ENCODE results near the gene GRM8.
"Not testable (repeated sequence)": the region's sequence is repeated elsewhere in the genome, so short reads cannot be mapped to it uniquely, and the experiment has no call there.

The GRM8 gene

GRCh38 chr7:126907657-126908056 is 345.1 kb downstream of the GRM8 start:
- DNase-seq: not testable (repeated sequence)

GRCh38 chr7:126905255-126905654 is 347.5 kb downstream of the GRM8 start:
- not testable (repeated sequence) for DNase-seq

- DNase-seq: not testable (repeated sequence)
Observed at GRCh38 chr7:126901041-126901765, 351.5 kb downstream of the GRM8 start.

GRCh38 chr7:126887980-126888379 is 364.8 kb downstream of the GRM8 start:
- DNase-seq: not testable (repeated sequence)

- not testable (repeated sequence) for DNase-seq
Observed at GRCh38 chr7:126887560-126887959, 365.2 kb downstream of the GRM8 start.

GRCh38 chr7:126882730-126883129 is 370.0 kb downstream of the GRM8 start:
- not testable (repeated sequence) for DNase-seq

GRCh38 chr7:126881908-126882307 is 370.8 kb downstream of the GRM8 start:
- not testable (repeated sequence) for DNase-seq

GRCh38 chr7:126881315-126881714 is 371.4 kb downstream of the GRM8 start:
- no peak for DNase-seq

- DNase-seq: not testable (repeated sequence)
Observed at GRCh38 chr7:126876536-126876935, 376.2 kb downstream of the GRM8 start.

GRCh38 chr7:126856691-126857291 is 395.9 kb downstream of the GRM8 start:
- DNase-seq: no peak

GRCh38 chr7:126845331-126845730 is 407.4 kb downstream of the GRM8 start:
- DNase-seq: no peak

GRCh38 chr7:126843883-126844282 is 408.9 kb downstream of the GRM8 start:
- no peak for DNase-seq

GRCh38 chr7:126843336-126843735 is 409.4 kb downstream of the GRM8 start:
- DNase-seq: no peak

GRCh38 chr7:126842451-126842850 is 410.3 kb downstream of the GRM8 start:
- no peak for DNase-seq

- no peak for DNase-seq
Observed at GRCh38 chr7:126840869-126841268, 411.9 kb downstream of the GRM8 start.

- DNase-seq: no peak
Observed at GRCh38 chr7:126839624-126840023, 413.1 kb downstream of the GRM8 start.

- no peak for DNase-seq
Observed at GRCh38 chr7:126838194-126838593, 414.5 kb downstream of the GRM8 start.

- DNase-seq: not testable (repeated sequence)
Observed at GRCh38 chr7:126831241-126831640, 421.5 kb downstream of the GRM8 start.

- DNase-seq: no peak
Observed at GRCh38 chr7:126820925-126821324, 431.8 kb downstream of the GRM8 start.

GRCh38 chr7:126819197-126819484 is 433.6 kb downstream of the GRM8 start:
- DNase-seq: no peak

- DNase-seq: no peak
Observed at GRCh38 chr7:126818393-126819196, 434.1 kb downstream of the GRM8 start.

GRCh38 chr7:126809188-126809587 is 443.6 kb downstream of the GRM8 start:
- no peak for DNase-seq

GRCh38 chr7:126806614-126807013 is 446.1 kb downstream of the GRM8 start:
- no peak for DNase-seq

GRCh38 chr7:126805351-126805750 is 447.4 kb downstream of the GRM8 start:
- DNase-seq: no peak
